ENCODE measurements around the gene ARHGEF9.

Gene ARHGEF9

DNA sequence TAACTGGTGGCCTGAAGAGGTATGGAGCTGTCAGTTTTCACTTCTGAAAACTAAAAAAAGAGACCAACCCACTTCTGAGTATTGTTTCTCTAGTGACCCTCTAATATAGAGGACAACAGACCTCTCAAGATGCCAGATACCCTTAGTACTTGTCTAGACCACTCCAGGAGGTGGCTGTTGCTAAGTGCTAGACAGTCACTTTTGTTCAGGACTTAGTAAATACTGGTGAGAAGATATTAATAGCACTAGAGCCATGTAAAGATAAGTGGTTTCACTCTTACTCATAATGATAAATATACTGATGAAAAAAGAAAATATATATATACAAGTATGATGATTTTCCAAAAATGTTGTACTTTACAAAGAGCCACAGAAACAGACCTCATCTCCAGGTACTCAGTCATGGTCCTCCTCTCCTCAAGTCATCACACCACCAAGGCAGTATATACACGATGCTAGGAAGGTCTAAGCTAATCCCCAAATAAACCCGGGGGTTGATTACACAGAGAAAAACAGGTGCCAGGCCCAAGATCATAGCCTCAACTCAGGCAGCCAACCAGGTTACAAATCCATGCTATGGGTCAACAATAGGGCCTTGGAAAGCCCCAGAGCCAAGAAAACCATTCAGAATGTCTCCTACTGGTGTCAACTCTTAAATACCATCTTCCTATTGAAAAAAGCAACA, 66.9 kb downstream of the ARHGEF9 start:
- Histone ChIP-seq H3K27me3 (ENCODE audit: control insufficient read depth in 1 of 2, insufficient read depth in 2 of 2, low read length in 2 of 2) (peaks cover 0 to 4% of the 10 kb centered on the region in 2 donors), H3K9me3 (ENCODE audit: control insufficient read depth in 2 of 2, low read length in 2 of 2) (no peaks in the 10 kb centered on the region), H3K27ac (ENCODE audit: low read length) (no peak overlapping the region), H3K4me3 (ENCODE audit: low read length in 2 of 2) (no peak overlapping the region), H3K36me3 (ENCODE audit: control insufficient read depth in 2 of 2, insufficient read depth in 2 of 2, low read length in 2 of 2) (no peaks in the 10 kb centered on the region), H3K9ac (ENCODE audit: low read length in 2 of 2) (no peak overlapping the region), H3K4me1 (ENCODE audit: control insufficient read depth, insufficient read depth, low read length) (no peaks in the 10 kb centered on the region)

DNA sequence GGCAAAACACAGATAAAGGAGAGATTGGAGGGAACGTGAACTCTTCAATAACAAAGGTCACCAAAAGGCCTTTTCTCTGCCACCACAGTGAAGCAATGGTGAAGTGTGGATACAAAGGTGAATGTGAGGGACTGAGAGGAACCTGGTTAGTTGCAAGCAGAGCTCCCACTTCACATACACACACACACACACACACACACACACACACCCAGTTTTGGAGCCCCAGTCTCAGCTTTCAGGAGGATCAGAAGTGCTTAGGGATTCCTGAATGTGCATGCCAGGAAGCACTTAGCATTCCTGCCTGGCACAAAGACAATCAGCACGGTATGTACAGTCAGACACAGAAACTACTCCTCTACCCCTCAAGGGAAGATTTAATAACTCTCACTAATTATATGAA, 71.5 kb downstream of the ARHGEF9 start:
- Histone ChIP-seq H3K9me3 (ENCODE audit: control insufficient read depth in 2 of 2, low read length in 2 of 2) (no peaks in the 10 kb centered on the region), H3K27ac (ENCODE audit: low read length) (no peak overlapping the region), H3K4me3 (ENCODE audit: low read length in 2 of 2) (no peak overlapping the region), H3K9ac (ENCODE audit: low read length in 2 of 2) (no peak overlapping the region), H3K27me3 (ENCODE audit: control insufficient read depth in 1 of 2, insufficient read depth in 2 of 2, low read length in 2 of 2) (no peaks in the 10 kb centered on the region), H3K36me3 (ENCODE audit: control insufficient read depth in 2 of 2, insufficient read depth in 2 of 2, low read length in 2 of 2) (no peaks in the 10 kb centered on the region), H3K4me1 (ENCODE audit: control insufficient read depth, insufficient read depth, low read length) (no peaks in the 10 kb centered on the region)

DNA sequence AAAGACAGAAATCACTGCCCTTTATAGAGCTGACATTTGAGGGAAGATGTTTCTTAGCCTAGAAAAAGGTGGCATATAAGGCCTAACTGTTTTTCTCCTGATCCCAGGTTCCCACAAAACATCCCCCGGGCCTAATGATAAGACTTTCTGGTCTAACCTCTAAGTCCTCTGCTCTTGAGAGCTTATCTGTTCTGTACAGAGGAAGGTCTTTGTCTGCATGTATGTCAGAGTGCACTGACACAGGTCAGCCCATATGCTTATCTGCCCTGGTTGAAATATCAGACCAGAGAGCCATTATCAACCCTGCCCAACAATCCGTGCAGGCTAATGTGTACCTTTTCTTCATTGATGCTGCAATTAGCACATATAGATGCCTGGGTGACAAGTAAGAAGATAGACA, 76.2 kb downstream of the ARHGEF9 start:
- H3K4me3 ChIP-seq (ENCODE audit: low read length in 2 of 2) = no peak overlapping the region
- no peaks in the 10 kb centered on the region for H3K4me1 ChIP-seq (ENCODE audit: control insufficient read depth, insufficient read depth, low read length)
- no peak overlapping the region for H3K27ac ChIP-seq (ENCODE audit: low read length)
- H3K36me3 ChIP-seq (ENCODE audit: control insufficient read depth in 2 of 2, insufficient read depth in 2 of 2, low read length in 2 of 2) = peaks cover 3 to 13% of the 10 kb centered on the region in 2 donors
- no peaks in the 10 kb centered on the region for H3K9me3 ChIP-seq (ENCODE audit: control insufficient read depth in 2 of 2, low read length in 2 of 2)
- no peak overlapping the region for H3K9ac ChIP-seq (ENCODE audit: low read length in 2 of 2)
- no peaks in the 10 kb centered on the region for H3K27me3 ChIP-seq (ENCODE audit: control insufficient read depth in 1 of 2, insufficient read depth in 2 of 2, low read length in 2 of 2)

DNA sequence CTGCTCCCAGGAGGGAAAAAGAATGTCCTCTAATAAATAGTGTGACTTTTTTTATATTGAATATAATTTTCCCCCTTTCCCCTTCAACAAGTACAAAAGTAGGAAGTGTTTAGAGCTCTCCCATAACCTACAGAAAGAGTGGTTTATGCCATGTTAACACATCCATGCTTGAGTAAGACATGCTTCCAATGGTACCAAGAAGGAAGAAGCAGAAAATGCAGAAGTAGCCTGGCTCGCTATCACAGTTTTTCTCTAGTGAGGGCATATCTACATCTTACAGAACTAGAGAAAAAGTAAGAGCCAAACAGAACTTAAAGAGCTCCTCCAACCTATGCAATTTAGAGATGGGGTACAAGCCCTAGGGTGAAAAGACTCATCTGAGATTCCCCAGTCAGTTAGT, 82.5 kb downstream of the ARHGEF9 start:
- H3K9ac ChIP-seq (ENCODE audit: low read length in 2 of 2) = no peak overlapping the region
- H3K36me3 ChIP-seq (ENCODE audit: control insufficient read depth in 2 of 2, insufficient read depth in 2 of 2, low read length in 2 of 2) = peaks cover 13 to 21% of the 10 kb centered on the region in 2 donors
- H3K9me3 ChIP-seq (ENCODE audit: control insufficient read depth in 2 of 2, low read length in 2 of 2) = no peaks in the 10 kb centered on the region
- H3K27ac ChIP-seq (ENCODE audit: low read length) = no peak overlapping the region
- H3K27me3 ChIP-seq (ENCODE audit: control insufficient read depth in 1 of 2, insufficient read depth in 2 of 2, low read length in 2 of 2) = peaks cover 0 to 3% of the 10 kb centered on the region in 2 donors
- no peak overlapping the region for H3K4me3 ChIP-seq (ENCODE audit: low read length in 2 of 2)
- no peaks in the 10 kb centered on the region for H3K4me1 ChIP-seq (ENCODE audit: control insufficient read depth, insufficient read depth, low read length)

DNA sequence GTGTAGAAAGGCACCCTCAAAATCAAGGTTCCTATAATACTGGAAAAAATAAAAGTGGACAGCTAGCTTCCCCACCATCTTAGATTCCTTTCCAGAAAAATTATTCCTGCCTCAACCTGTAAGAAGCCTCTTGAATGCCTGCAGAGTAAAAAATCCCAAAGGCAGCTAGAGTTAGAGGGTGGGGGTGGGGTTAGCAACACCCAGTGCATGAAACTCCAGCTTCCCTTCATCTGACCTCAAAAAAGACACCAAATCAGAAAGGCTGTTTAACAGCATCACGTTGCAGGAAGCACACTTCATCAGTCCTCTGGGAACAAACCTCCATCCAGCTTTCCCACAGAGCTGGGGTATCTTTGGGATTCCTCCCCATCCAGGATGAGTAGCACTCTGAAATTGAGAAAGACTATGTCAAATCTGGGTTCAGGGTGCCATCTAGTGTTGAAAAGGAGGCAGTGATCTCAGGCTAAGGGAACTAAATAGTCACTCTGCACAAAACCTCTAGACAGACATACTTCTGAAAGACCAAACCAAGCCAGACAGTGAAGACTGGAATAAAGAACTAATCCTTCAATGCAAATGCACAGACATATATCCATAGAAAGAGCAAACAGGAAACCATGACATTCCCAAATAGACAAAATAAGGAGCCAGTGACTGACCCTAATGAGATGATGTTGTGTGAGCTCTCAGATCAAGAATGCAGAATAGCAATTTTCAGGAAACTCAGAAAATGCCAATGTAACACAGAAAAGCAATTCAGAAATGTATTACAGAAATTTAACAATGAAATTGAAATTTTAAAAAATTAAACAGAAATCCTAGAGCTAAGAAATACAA, 97.9 kb downstream of the ARHGEF9 start:
- no peak overlapping the region for H3K9ac ChIP-seq (ENCODE audit: low read length in 2 of 2)

DNA sequence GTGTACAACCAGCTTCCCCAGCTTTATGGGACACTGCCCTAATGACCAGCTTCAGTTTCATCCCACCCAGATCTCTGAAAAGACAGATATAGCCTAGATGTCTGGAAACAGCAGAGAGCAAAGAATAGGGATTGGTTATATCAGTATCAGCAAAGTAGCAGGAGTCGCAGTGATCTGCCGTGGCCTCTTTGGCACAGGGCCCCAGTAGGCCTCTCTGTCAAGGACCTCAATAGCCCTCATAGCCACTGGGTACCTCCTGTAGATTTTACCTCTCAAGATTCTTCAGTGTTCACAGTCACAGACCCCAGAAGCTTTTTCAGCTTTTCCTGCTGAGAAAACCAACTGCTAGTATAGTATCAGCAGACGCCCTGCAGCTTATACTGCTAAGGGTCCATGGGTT, 104.6 kb downstream of the ARHGEF9 start:
- Histone ChIP-seq H3K4me3 (ENCODE audit: low read length in 2 of 2) (no peak overlapping the region), H3K36me3 (ENCODE audit: control insufficient read depth in 2 of 2, insufficient read depth in 2 of 2, low read length in 2 of 2) (peaks cover 0 to 9% of the 10 kb centered on the region in 2 donors), H3K27me3 (ENCODE audit: control insufficient read depth in 1 of 2, insufficient read depth in 2 of 2, low read length in 2 of 2) (peaks cover 0 to 4% of the 10 kb centered on the region in 2 donors), H3K9ac (ENCODE audit: low read length in 2 of 2) (no peak overlapping the region), H3K27ac (ENCODE audit: low read length) (no peak overlapping the region), H3K9me3 (ENCODE audit: control insufficient read depth in 2 of 2, low read length in 2 of 2) (no peaks in the 10 kb centered on the region), H3K4me1 (ENCODE audit: control insufficient read depth, insufficient read depth, low read length) (no peaks in the 10 kb centered on the region)

More for the DNA sequence above, 97.9 kb downstream of the ARHGEF9 start:
- no peaks in the 10 kb centered on the region for H3K36me3 ChIP-seq (ENCODE audit: control insufficient read depth in 2 of 2, insufficient read depth in 2 of 2, low read length in 2 of 2)
- no peaks in the 10 kb centered on the region for H3K9me3 ChIP-seq (ENCODE audit: control insufficient read depth in 2 of 2, low read length in 2 of 2)
- no peak overlapping the region for H3K27ac ChIP-seq (ENCODE audit: low read length)
- H3K4me3 ChIP-seq (ENCODE audit: low read length in 2 of 2) = no peak overlapping the region
- H3K4me1 ChIP-seq (ENCODE audit: control insufficient read depth, insufficient read depth, low read length) = no peaks in the 10 kb centered on the region
- no peaks in the 10 kb centered on the region for H3K27me3 ChIP-seq (ENCODE audit: control insufficient read depth in 1 of 2, insufficient read depth in 2 of 2, low read length in 2 of 2)

DNA sequence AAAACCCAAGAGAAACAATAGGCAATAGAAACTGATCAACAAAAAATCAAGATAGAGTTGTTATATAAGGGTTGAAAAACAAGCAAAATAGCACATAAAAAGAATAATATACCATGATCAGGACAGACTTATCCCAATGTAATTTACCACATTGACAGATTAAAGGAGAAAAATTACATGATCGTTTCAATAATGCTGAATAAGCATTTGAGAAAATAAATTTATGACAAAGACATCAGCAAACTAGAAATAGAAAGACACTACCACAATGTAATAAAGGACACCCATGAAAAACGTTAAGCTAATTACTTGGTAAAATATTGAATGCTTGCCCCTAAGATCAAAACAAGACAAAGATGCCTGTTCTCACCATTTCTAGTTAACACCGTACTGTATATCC, 105.6 kb downstream of the ARHGEF9 start:
- H3K27ac ChIP-seq (ENCODE audit: low read length) = no peak overlapping the region
- H3K9ac ChIP-seq (ENCODE audit: low read length in 2 of 2) = no peak overlapping the region
- peaks cover 0 to 9% of the 10 kb centered on the region in 2 donors for H3K36me3 ChIP-seq (ENCODE audit: control insufficient read depth in 2 of 2, insufficient read depth in 2 of 2, low read length in 2 of 2)
- peaks cover 0 to 4% of the 10 kb centered on the region in 2 donors for H3K27me3 ChIP-seq (ENCODE audit: control insufficient read depth in 1 of 2, insufficient read depth in 2 of 2, low read length in 2 of 2)
- no peak overlapping the region for H3K4me3 ChIP-seq (ENCODE audit: low read length in 2 of 2)
- no peaks in the 10 kb centered on the region for H3K9me3 ChIP-seq (ENCODE audit: control insufficient read depth in 2 of 2, low read length in 2 of 2)
- no peaks in the 10 kb centered on the region for H3K4me1 ChIP-seq (ENCODE audit: control insufficient read depth, insufficient read depth, low read length)

DNA sequence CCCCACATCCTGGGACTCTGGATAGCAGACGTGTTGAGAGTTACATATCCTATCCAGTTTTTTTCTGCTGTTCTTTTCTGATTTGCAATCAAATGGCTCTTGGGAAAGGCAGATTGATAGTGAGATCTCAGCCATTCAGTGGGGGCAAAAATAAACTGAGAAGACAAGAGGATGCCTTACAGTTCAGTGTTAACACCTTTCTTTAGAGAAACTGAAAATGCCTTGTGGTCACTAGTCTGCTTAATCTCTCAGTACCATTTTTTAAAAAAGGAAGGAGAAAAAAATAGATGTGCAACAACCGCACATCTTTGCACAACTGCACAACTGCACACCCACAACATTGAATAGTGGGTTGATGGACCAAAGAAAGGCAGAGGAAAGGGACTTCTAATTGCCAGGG, 109.3 kb downstream of the ARHGEF9 start:
- H3K36me3 ChIP-seq (ENCODE audit: control insufficient read depth in 2 of 2, insufficient read depth in 2 of 2, low read length in 2 of 2) = peaks cover 9 to 10% of the 10 kb centered on the region in 2 donors
- H3K4me1 ChIP-seq (ENCODE audit: control insufficient read depth, insufficient read depth, low read length) = no peaks in the 10 kb centered on the region
- no peaks in the 10 kb centered on the region for H3K9me3 ChIP-seq (ENCODE audit: control insufficient read depth in 2 of 2, low read length in 2 of 2)
- no peak overlapping the region for H3K9ac ChIP-seq (ENCODE audit: low read length in 2 of 2)
- no peak overlapping the region for H3K27ac ChIP-seq (ENCODE audit: low read length)
- no peak overlapping the region for H3K4me3 ChIP-seq (ENCODE audit: low read length in 2 of 2)
- peaks cover 0 to 2% of the 10 kb centered on the region in 2 donors for H3K27me3 ChIP-seq (ENCODE audit: control insufficient read depth in 1 of 2, insufficient read depth in 2 of 2, low read length in 2 of 2)

DNA sequence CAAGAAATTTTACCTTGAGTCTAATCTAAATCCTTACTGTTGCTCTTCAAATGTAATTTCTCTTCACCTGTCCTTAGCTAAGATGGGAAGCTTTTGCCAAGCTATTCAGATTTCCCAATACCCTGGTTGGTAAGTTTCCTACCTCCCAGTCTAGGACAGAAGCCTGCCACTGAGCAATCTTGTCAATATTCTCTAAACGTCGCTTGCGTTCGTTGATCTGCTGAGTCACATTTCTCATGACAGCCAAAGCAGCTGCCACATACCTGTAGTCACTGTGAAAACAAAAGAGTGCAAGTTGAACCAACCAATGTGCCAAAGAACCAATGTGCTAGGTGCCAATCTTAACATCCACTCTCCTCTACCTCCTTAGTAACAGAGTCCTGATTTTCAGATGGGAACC, 111.1 kb downstream of the ARHGEF9 start:
- peaks cover 0 to 2% of the 10 kb centered on the region in 2 donors for H3K27me3 ChIP-seq (ENCODE audit: control insufficient read depth in 1 of 2, insufficient read depth in 2 of 2, low read length in 2 of 2)
- no peaks in the 10 kb centered on the region for H3K4me1 ChIP-seq (ENCODE audit: control insufficient read depth, insufficient read depth, low read length)
- no peak overlapping the region for H3K27ac ChIP-seq (ENCODE audit: low read length)
- H3K4me3 ChIP-seq (ENCODE audit: low read length in 2 of 2) = no peak overlapping the region
- peaks cover 9 to 10% of the 10 kb centered on the region in 2 donors for H3K36me3 ChIP-seq (ENCODE audit: control insufficient read depth in 2 of 2, insufficient read depth in 2 of 2, low read length in 2 of 2)
- no peak overlapping the region for H3K9ac ChIP-seq (ENCODE audit: low read length in 2 of 2)
- no peaks in the 10 kb centered on the region for H3K9me3 ChIP-seq (ENCODE audit: control insufficient read depth in 2 of 2, low read length in 2 of 2)

DNA sequence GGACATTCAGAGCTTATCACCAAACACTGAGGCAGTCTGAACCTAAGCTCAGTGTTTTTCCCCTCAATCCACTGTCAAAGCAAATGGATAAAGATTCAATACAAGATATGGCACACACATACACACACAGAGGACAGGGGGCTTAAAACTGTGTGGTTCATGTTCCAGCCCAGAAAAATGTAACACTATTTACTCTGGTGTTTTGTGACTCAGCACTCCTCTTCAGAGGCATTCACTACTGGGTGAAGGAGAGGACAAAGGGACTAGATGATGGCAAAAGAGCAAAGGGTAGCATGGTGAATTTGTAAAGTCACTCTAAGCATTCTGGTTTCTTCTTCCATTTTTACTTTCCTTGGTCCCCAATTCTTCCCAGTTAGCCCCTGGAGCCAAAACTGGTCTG, 120.3 kb downstream of the ARHGEF9 start:
- no peak overlapping the region for H3K4me3 ChIP-seq (ENCODE audit: low read length in 2 of 2)
- no peak overlapping the region for H3K27ac ChIP-seq (ENCODE audit: low read length)
- H3K36me3 ChIP-seq (ENCODE audit: control insufficient read depth in 2 of 2, insufficient read depth in 2 of 2, low read length in 2 of 2) = peaks cover 5 to 6% of the 10 kb centered on the region in 2 donors
- H3K9me3 ChIP-seq (ENCODE audit: control insufficient read depth in 2 of 2, low read length in 2 of 2) = peaks cover 0 to 3% of the 10 kb centered on the region in 2 donors
- H3K4me1 ChIP-seq (ENCODE audit: control insufficient read depth, insufficient read depth, low read length) = no peaks in the 10 kb centered on the region
- no peak overlapping the region for H3K9ac ChIP-seq (ENCODE audit: low read length in 2 of 2)
- no peaks in the 10 kb centered on the region for H3K27me3 ChIP-seq (ENCODE audit: control insufficient read depth in 1 of 2, insufficient read depth in 2 of 2, low read length in 2 of 2)

DNA sequence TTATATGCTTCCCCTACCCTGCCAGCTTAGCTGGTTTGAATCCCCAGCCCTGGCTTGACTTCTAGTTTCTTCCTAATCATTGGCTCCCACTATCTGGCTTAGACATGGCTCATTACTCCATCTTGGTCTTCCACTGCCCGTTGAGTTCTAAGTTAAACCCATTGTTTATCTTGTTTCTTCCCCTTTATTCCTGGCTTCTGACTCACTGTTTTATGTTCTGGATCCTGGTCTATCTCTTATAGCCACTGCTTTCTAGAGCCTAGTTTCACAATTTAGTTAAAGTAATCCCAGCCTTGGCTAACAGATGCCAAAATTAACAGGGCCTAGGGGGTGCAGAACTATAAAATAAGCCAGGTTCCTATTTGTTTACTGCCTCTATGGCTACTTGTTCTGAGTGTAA, 120.9 kb downstream of the ARHGEF9 start:
- Histone ChIP-seq H3K4me3 (ENCODE audit: low read length in 2 of 2) (no peak overlapping the region), H3K27ac (ENCODE audit: low read length) (no peak overlapping the region), H3K36me3 (ENCODE audit: control insufficient read depth in 2 of 2, insufficient read depth in 2 of 2, low read length in 2 of 2) (peaks cover 5 to 6% of the 10 kb centered on the region in 2 donors), H3K4me1 (ENCODE audit: control insufficient read depth, insufficient read depth, low read length) (peaks cover 1% of the 10 kb centered on the region), H3K9ac (ENCODE audit: low read length in 2 of 2) (no peak overlapping the region), H3K27me3 (ENCODE audit: control insufficient read depth in 1 of 2, insufficient read depth in 2 of 2, low read length in 2 of 2) (no peaks in the 10 kb centered on the region), H3K9me3 (ENCODE audit: control insufficient read depth in 2 of 2, low read length in 2 of 2) (peaks cover 0 to 3% of the 10 kb centered on the region in 2 donors)
